ENCODE data around the gene LSAMP. TPM values are rescaled to one million over a fixed set of nuclear protein-coding genes. Genes with fewer than 3 reads are reported as not detected.

Gene LSAMP
- total RNA-seq, 1 donor from 2014 or later: 3.9 TPM

DNA sequence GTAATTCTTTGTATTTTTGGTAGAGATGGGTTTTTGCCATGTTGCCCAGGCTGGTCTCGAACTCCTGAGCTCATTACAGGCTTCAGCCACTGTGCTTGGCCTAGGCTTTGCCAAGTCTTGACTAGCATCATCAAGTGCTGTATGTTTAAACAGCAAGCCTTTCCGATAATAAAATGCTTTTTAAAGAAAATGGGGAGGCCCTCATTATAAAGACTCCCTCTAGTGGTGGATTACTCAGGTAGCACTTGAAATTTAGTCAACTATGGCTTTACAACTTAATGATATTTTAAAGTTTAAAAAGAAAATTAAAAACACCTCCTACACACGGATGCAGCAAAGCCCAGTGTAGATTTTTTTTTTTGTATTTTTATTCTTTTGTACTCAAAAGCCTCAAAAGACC lies 608.3 kb downstream of the LSAMP start:
- intact Hi-C loops (cut with DNase I): no loop called here
- no peaks in the 10 kb centered on the region for H3K27me3 ChIP-seq
- no peaks in the 10 kb centered on the region for H3K9me3 ChIP-seq
- H3K27ac ChIP-seq: no peak overlapping the region
- H3K4me3 ChIP-seq: no peak overlapping the region
- H3K4me1 ChIP-seq: no peaks in the 10 kb centered on the region
- no peaks in the 10 kb centered on the region for H3K36me3 ChIP-seq
- TF ChIP-seq CTCF (IDR thresholded peaks at IDR 0.05) (no peak), POLR2A (IDR thresholded peaks at IDR 0.05) (no peak), POLR2AphosphoS5 (IDR thresholded peaks at IDR 0.05; ENCODE audit: insufficient read depth in 1 of 2, low read depth in 1 of 2) (no peak)
- DNase-seq (ENCODE audit: extremely low spot score in 2 of 2): no peak

GRCh38 chr3:115835946-115836345 lies 609.3 kb downstream of the LSAMP start:
- no peak for DNase-seq (ENCODE audit: extremely low spot score in 2 of 2)
- intact Hi-C loops (cut with DNase I): no loop called here

DNA sequence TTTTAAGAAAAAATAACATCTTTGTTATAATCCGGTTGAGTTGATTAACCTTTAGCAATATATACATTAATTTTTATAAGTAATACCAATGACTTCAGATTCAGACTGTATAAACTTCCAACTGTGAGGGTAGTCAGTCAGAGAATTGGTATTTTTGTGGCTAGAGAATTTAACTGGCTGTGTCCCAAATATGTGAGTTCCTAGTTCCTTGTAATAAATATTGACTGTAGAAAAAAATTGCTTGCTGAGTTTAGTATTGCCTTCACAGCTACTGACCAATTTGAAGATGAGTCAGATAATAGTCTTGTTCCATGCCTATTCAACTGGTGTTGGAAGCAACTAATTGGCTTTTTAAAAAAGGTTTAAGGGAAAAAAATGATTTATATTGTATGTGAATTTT lies 611.2 kb downstream of the LSAMP start:
- H3K4me1 ChIP-seq: no peaks in the 10 kb centered on the region
- H3K27ac ChIP-seq: no peak overlapping the region
- H3K9me3 ChIP-seq: no peaks in the 10 kb centered on the region
- no peak for TF ChIP-seq CTCF (IDR thresholded peaks at IDR 0.05)
- TF ChIP-seq POLR2AphosphoS5 (IDR thresholded peaks at IDR 0.05; ENCODE audit: insufficient read depth in 1 of 2, low read depth in 1 of 2): no peak
- TF ChIP-seq POLR2A (IDR thresholded peaks at IDR 0.05): no peak
- H3K4me3 ChIP-seq: no peak overlapping the region
- DNase-seq (ENCODE audit: extremely low spot score in 2 of 2): no peak
- no peaks in the 10 kb centered on the region for H3K36me3 ChIP-seq
- H3K27me3 ChIP-seq: no peaks in the 10 kb centered on the region
- intact Hi-C loops (cut with DNase I): no loop called here

More at GRCh38 chr3:115835946-115836345, 609.3 kb downstream of the LSAMP start:
- Histone ChIP-seq H3K9me3 (no peaks in the 10 kb centered on the region), H3K4me1 (no peaks in the 10 kb centered on the region), H3K36me3 (no peaks in the 10 kb centered on the region), H3K4me3 (no peak overlapping the region), H3K27ac (no peak overlapping the region), H3K27me3 (no peaks in the 10 kb centered on the region)
- TF ChIP-seq POLR2A (IDR thresholded peaks at IDR 0.05): no peak
- TF ChIP-seq CTCF (IDR thresholded peaks at IDR 0.05): no peak
- TF ChIP-seq POLR2AphosphoS5 (IDR thresholded peaks at IDR 0.05; ENCODE audit: insufficient read depth in 1 of 2, low read depth in 1 of 2): no peak

DNA sequence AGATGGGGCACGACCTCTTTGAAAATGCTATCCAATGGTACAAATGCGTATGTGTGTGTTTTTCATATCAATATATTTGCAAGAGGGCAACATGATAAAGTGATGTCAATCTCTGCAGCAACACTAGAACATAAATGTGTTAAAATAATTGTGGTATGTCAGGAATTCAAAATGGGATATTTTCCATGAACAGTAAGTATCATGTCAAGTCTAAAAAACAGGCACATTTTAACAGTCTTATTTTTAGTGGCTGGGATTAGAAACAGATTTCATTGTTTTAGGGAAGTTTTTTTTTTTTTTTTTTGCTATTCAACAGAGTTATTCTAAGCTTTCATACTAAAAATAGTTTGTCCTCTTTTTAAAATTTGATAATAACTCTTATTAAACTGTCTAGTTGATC lies 612.2 kb downstream of the LSAMP start:
- TF ChIP-seq CTCF (IDR thresholded peaks at IDR 0.05): no peak
- no peak for TF ChIP-seq POLR2A (IDR thresholded peaks at IDR 0.05)
- no peak for TF ChIP-seq POLR2AphosphoS5 (IDR thresholded peaks at IDR 0.05; ENCODE audit: insufficient read depth in 1 of 2, low read depth in 1 of 2)
- no peaks in the 10 kb centered on the region for H3K36me3 ChIP-seq
- no peak overlapping the region for H3K27ac ChIP-seq
- H3K9me3 ChIP-seq: no peaks in the 10 kb centered on the region
- intact Hi-C loops (cut with DNase I): no loop called here
- no peaks in the 10 kb centered on the region for H3K4me1 ChIP-seq
- no peaks in the 10 kb centered on the region for H3K27me3 ChIP-seq
- no peak for DNase-seq (ENCODE audit: extremely low spot score in 2 of 2)
- H3K4me3 ChIP-seq: no peak overlapping the region

GRCh38 chr3:115832265-115832664 lies 613.0 kb downstream of the LSAMP start:
- intact Hi-C loops (cut with DNase I): no loop called here
- H3K27ac ChIP-seq: no peak overlapping the region
- no peaks in the 10 kb centered on the region for H3K9me3 ChIP-seq
- no peaks in the 10 kb centered on the region for H3K27me3 ChIP-seq
- no peak overlapping the region for H3K4me3 ChIP-seq
- H3K4me1 ChIP-seq: no peaks in the 10 kb centered on the region
- DNase-seq (ENCODE audit: extremely low spot score in 2 of 2): no peak
- TF ChIP-seq POLR2A (IDR thresholded peaks at IDR 0.05) (no peak), CTCF (IDR thresholded peaks at IDR 0.05) (no peak), POLR2AphosphoS5 (IDR thresholded peaks at IDR 0.05; ENCODE audit: insufficient read depth in 1 of 2, low read depth in 1 of 2) (no peak)
- no peaks in the 10 kb centered on the region for H3K36me3 ChIP-seq
